ENCODE data around the gene ZNF184. TPM values are rescaled to one million over a fixed set of nuclear protein-coding genes. Genes with fewer than 3 reads are reported as not detected.

ZNF184 gene
- total and polyA plus RNA-seq, 4 donors = 1.4 to 11.9 (median 3.7) TPM

DNA sequence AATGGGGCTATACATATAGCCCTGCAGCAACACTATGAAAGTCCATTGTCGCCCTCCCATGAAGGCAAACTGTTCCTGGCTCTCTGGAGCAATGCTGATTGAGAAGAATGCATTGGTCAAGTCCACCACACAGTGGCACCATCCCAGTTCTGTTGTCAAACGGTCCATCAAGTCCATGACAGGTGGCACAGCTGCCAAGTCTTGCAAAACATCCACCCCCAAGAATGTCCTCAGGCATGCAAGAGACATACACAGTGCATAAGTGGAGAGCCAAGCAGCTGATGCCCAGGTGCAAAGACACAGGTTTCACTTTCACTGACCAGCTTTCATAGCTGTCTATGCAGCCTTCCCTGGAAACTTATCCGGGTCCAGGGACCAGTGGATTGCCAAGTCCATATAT, 66.8 kb downstream of the ZNF184 start:
- Histone ChIP-seq H3K27ac (ENCODE audit: low read depth in 1 of 2, low read length in 1 of 2) (no peak overlapping the region), H3K9ac (ENCODE audit: insufficient read depth in 1 of 2, low read length in 2 of 2) (no peak overlapping the region), H3K9me3 (ENCODE audit: control insufficient read depth in 4 of 4, insufficient read depth in 3 of 4, low read length in 3 of 4) (peaks cover under 1 to 13% (median 5%) of the 10 kb centered on the region in 4 donors), H3K36me3 (ENCODE audit: control insufficient read depth in 4 of 4, insufficient read depth in 4 of 4, low read length in 4 of 4) (peaks cover 0 to 5% (median under 1%) of the 10 kb centered on the region in 4 donors), H3K4me1 (ENCODE audit: control insufficient read depth in 5 of 5, insufficient read depth in 5 of 5, low read length in 5 of 5) (no peaks in the 10 kb centered on the region), H3K27me3 (ENCODE audit: control insufficient read depth in 3 of 3, insufficient read depth in 3 of 3, low read length in 2 of 3) (no peaks in the 10 kb centered on the region), H3K4me3 (no peak overlapping the region)
- WGBS, 2 donors = 79 to 87% methylated on average over 3 of the region's 3 CpGs
- no peak for ATAC-seq (ENCODE audit: insufficient read depth, low FRiP score)
- TF ChIP-seq, protein P1, sequence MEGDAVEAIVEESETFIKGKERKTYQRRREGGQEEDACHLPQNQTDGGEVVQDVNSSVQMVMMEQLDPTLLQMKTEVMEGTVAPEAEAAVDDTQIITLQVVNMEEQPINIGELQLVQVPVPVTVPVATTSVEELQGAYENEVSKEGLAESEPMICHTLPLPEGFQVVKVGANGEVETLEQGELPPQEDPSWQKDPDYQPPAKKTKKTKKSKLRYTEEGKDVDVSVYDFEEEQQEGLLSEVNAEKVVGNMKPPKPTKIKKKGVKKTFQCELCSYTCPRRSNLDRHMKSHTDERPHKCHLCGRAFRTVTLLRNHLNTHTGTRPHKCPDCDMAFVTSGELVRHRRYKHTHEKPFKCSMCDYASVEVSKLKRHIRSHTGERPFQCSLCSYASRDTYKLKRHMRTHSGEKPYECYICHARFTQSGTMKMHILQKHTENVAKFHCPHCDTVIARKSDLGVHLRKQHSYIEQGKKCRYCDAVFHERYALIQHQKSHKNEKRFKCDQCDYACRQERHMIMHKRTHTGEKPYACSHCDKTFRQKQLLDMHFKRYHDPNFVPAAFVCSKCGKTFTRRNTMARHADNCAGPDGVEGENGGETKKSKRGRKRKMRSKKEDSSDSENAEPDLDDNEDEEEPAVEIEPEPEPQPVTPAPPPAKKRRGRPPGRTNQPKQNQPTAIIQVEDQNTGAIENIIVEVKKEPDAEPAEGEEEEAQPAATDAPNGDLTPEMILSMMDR (IDR thresholded peaks at IDR 0.05; ENCODE audit: control extremely low read depth, extremely low read depth) = no peak
- no peak for DNase-seq

GRCh38 chr6:27400877-27401642, 71.8 kb downstream of the ZNF184 start:
- H3K27me3 ChIP-seq (ENCODE audit: control insufficient read depth in 3 of 3, insufficient read depth in 3 of 3, low read length in 2 of 3) = no peaks in the 10 kb centered on the region
- 95 to 96% methylated on average over 16 of the region's 16 CpGs for WGBS, 2 donors
- ATAC-seq (ENCODE audit: insufficient read depth, low FRiP score) = no peak
- H3K27ac ChIP-seq (ENCODE audit: low read depth in 1 of 2, low read length in 1 of 2) = no peak overlapping the region
- peaks cover 2 to 27% (median 15%) of the 10 kb centered on the region in 4 donors for H3K36me3 ChIP-seq (ENCODE audit: control insufficient read depth in 4 of 4, insufficient read depth in 4 of 4, low read length in 4 of 4)
- TF ChIP-seq, protein P1 (IDR thresholded peaks at IDR 0.05; ENCODE audit: control extremely low read depth, extremely low read depth) = no peak
- H3K4me1 ChIP-seq (ENCODE audit: control insufficient read depth in 5 of 5, insufficient read depth in 5 of 5, low read length in 5 of 5) = no peaks in the 10 kb centered on the region
- H3K9me3 ChIP-seq (ENCODE audit: control insufficient read depth in 4 of 4, insufficient read depth in 3 of 4, low read length in 3 of 4) = peaks cover 7 to 23% (median 16%) of the 10 kb centered on the region in 4 donors
- DNase-seq = no peak
- H3K9ac ChIP-seq (ENCODE audit: insufficient read depth in 1 of 2, low read length in 2 of 2) = no peak overlapping the region
- H3K4me3 ChIP-seq = no peak overlapping the region

Small RNA genes within 50 kb of the gene (small RNA-seq; reads per million reads assigned to genes)
- gene AL021918.1 (ENCODE audit: low replicate concordance) = not detected
- gene AL021918.2 (ENCODE audit: low replicate concordance) = not detected
- not detected for gene MCFD2P1 (ENCODE audit: low replicate concordance)

Other genes with a start within 250 kb of the ZNF184 start
- gene PRSS16, start 225.4 kb downstream of the ZNF184 start, total RNA-seq = 10 to 100 TPM in 1 of 2 donors, 1 to 10 TPM in 1; 3.2 to 18.0 TPM
- 10 to 100 TPM; 10.2 to 11.0 TPM for gene PRSS16, start 225.4 kb downstream of the ZNF184 start, polyA plus RNA-seq
- gene POM121L2, start 160.8 kb downstream of the ZNF184 start, total RNA-seq = not detected
- not detected for gene POM121L2, start 160.8 kb downstream of the ZNF184 start, polyA plus RNA-seq
- 1 to 10 TPM; 4.2 to 5.3 TPM for gene ZNF391, start 84.3 kb downstream of the ZNF184 start, total RNA-seq
- gene ZNF391, start 84.3 kb downstream of the ZNF184 start, polyA plus RNA-seq = 1 to 10 TPM; 1.5 to 1.7 TPM